GM21619 (cell line): ENCODE data around the gene ERMAP.
"Not testable (repeated sequence)": the region's sequence is repeated elsewhere in the genome, so short reads cannot be mapped to it uniquely, and the experiment has no call there.

Experiments used
- ATAC-seq: cut with Tn5 transposase; IDR thresholded peaks from one replicate; pipeline ENCODE4 v1.9.1; 2021; ENCODE audit not compliant: unreplicated experiment

The ERMAP gene

DNA sequence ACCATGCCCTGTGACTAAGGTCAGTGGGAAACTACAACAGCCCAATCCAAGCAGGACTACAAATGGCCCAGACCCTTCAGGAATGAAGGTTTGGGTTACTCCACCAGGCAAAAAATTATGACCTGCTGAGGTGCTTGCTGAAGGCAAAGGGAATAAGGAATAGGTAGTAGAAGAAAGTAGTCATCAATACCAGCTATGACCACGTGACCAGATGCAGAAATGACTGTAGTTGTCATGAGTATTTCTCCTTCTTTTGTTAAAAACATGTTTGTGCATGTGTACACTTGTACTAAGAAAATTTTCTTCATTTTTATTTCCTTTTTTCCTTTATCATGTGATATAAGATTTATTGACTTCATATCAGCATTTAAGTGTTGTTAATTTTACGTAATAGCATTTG, 52.3 kb downstream of the ERMAP start:
- ATAC-seq = not testable (repeated sequence)

DNA sequence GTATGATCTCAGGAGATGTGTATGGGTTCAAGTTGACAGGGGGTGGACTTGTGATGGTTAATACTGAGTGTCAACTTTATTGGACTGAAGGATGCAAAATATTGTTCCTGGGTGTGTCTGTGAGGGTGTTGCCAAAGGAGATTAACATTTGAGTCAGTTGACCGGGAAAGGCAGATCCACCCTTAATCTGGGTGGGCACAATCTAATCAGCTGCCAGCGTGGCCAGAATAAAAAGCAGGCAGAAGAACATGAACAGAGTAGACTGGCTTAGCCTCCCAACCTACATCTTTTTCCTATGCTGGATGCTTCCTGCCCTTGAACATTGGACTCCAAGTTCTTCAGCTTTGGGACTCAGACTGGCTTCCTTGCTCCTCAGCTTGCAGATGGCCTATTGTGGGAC, 52.8 kb downstream of the ERMAP start:
- not testable (repeated sequence) for ATAC-seq

DNA sequence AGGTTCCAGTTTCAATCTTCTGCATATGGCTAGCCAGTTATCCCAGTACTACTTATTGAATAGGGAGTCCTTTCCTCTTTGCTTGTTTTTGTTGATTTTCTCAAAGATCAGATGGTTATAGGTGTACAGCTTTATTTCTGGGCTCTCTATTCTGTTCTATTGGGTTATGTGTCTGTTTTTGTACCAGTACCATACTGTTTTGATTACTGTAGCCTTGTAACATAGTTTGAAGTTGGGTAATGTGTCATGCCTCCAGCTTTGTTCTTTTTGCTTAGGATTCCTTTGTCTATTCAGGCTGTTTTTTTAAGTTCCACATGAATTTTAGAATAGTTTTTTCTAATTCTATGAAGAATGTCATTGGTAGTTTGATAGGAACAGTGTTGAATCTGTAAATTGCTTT, 56.2 kb downstream of the ERMAP start:
- ATAC-seq = not testable (repeated sequence)

DNA sequence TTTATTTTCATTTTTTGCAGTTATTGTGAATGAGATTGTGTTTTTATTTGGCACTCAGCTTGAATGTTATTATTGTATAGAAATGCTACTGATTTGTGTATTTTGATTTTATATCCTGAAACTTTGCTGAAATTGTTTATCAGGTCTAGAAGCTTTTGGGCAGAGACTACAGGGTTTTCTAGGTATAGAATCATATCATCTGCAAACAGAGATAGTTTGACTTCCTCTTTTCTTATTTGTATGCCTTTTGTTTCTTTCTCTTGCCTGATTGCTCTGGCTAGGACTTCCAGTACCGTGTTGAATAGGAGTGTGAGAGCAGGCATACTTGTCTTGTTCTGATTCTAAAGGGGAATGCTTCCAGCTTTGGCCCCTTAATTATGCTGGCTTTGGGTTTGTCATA, 56.7 kb downstream of the ERMAP start:
- ATAC-seq = no peak

DNA sequence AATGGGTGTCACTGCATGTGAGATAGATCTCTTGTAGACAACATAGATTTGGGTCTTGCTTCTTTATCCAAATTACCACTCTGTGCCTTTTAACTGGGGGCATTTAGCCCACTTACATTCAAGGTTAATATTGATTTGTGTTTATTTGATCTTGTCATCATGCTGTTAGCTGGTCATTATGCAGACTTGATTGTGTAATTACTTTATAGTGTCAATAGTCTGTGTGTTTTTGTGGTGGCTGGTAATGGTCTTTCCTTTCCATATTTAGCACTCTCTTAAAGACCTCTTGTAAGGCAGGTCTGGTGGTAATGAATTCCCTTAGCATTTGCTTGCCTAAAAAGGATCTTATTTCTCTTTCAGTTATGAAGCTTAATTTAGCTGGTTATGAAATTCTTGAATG, 59.1 kb downstream of the ERMAP start:
- ATAC-seq = no peak

DNA sequence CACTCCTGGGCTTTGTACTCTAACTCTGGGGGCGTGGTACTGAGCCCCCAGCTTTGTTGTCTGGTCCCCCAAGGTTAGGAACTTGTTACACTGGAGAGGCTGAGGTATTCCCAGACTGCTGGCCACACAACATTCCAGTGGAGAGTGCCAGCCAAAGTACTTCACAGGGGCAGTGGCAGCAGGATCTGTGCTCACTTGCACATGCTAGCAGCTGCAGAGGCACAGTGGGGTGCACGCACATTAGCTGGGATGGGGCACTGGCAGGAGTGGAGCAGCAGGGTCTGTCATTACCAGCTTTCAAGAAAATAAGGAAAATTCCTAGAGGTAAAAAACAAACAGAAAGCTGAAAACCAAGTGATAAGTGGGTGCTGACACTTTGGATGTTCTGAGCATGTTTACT, 60.5 kb downstream of the ERMAP start:
- ATAC-seq = no peak

DNA sequence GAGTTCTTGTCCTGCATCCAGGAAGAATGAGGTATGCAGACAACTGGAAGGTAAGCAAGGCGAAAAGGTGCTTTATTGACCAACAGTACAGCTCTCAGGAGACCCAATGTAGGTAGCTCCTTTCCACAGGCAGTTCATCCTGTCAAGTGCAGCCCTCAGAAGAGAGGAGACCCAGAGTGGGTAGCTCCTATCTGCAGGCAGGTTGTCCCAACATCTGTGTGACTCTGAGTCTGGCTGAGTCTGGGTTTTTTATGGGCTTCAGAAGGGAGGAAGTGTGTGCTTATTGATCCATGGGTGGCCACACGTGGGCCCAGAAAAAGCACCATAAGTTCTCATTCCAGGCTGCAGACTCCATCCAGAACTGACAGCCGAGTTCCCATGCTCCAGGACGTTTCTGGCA, 63.5 kb downstream of the ERMAP start:
- ATAC-seq = no peak

DNA sequence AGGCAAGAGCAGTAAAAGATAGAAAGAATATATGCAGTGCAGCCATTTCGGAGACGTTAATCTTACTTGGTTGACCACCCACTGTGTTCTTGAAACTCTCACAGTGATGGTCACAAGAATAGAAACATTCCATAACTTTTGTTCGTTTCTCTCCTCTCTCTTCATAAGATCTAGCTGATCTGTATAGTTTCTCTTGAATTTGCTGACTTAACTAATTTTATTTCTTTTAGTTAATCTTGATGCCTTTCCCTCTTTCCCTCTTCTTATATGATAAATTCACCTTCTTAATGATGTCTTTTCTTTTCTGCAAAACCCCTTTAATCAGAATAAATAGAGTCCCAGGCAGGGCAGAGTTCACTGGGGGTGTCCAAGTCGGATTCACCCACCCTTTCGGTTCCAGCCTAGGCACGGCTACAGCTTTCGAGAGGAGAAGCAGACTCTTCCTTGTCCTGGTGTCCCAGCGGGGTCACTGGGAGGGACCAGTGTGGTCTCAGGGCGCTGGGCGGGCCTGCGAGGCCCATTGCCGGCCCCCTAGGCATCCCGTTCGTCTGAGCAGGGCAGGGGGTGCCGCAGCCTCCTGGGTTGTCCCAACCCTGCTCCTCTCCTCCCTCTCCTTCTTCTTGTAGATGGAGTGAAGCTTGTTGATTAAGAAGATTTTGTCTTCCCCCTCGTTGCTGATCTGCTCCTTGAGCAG, 69.3 kb downstream of the ERMAP start:
- no peak for ATAC-seq

DNA sequence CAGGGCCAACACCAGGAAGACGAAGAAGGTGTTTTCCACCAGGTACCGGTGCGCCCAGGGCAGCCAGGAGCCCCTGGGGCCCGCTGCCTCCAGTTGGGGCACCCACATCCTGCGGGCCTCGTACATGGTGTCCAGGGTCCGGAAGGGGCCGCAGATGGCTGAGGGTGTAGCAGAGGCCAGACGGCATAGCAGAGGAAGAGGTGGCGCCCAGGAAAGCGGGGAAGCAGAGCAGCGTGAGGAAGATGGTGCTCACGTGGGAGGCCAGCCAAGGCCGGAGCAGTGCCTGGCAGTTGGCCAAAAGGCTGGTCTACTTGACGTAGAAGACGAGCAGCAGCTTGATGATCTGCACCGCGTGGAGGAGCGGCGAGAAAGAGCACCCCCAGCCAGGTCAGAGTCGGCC, 69.9 kb downstream of the ERMAP start:
- no peak for ATAC-seq

DNA sequence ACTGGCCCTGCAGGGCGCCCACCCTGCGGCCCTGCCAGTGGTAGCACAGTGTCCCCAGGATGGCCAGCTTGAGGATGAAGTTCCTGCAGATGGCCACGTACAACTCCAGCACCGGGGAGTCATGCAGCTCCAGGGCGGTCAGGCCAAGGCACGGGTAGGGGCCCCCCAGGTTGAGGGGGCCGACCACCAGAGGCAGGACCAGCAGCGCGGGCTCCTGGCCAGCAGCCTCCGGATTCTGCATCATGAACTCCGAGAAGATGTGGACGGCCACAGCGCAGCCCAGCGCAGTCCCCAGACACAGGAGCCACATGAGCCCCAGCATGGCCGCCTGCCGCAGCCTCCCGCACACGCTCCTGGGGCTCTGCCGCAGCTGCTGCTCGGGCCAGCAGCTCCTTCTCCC, 70.4 kb downstream of the ERMAP start:
- ATAC-seq = no peak

DNA sequence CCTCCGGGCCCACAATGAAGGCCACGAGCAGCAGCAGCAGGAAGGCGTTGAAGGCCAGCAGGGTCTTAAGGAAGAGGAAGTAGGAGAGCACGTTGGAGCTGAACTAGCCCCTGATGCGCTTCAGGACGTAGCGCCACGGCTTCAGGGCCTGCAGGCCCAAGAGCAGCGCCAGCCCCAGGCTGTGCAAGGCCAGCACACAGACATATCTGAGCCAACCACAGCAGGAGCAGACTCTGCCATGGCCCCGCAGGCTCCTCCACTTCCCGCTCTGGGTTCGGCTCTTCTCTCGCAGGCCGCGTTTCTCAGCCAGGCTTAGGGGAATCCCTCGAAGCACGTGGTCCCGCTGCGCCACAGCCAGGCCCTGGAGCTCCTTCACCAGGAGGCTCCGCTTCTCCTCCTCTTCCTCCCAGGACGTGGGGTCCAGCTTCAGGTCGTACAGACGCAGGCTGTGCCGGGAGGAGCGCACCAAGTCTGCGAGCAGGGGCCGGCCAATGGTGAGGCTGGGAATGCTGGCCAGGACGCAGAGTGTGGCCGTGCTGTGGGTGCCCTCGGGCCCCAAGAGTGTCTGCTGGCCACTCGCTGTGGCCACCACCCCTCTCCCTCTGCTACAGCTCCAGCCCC, 71.2 kb downstream of the ERMAP start:
- ATAC-seq = no peak

DNA sequence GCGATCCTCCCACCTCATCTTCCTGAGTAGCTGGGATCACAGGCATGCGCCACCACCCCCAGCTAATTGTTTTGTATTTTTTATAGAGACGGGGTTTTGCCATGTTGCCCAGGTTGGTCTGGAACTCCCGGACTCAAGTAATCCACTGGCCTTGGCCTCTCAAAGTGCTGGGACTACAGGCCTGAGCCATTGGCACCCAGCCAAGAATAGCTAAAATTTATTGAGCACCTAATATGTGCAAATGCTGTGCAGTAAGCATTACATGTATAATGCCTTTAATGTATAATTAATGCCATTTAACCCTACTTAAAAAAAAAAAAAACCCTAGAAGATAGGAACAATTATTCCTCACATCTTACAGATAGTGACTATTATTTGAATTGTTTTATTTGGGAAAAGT, 72.3 kb downstream of the ERMAP start:
- ATAC-seq = no peak

DNA sequence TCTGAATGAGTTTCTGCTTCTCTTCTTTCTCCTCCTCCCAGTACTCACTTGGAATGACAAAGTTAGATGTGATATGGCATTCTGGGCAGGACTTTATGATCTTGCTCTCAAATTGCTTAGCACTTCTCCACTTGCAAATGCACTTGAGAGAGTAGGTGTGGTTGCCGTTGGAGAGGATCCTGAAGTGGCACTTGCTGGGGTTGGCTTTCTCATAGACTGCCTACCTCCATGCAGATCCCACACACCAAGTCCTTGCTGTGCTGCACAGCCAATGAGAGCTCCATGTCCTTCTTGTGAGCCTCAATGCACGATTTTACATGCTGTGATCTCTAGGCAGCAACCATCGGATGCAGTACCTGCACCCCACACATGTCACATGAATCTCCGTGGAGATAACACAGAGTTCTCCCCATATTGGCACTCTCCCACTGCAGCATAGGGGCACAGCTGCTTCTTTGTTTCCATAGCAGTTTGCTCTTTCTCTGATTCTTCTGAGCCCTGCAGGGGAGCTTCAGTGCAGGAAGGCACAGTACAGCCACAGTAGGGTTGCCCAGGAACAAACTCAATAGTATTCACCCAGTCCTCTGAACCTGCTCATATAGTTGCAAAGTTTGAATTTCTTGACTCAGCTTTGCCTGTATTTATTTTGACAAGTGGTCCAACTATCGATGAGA, 74.7 kb downstream of the ERMAP start:
- ATAC-seq = no peak
